NCI-H2227 (cell line): ENCODE measurements around the gene ALG12.
A peak's percentile ranks its signal among the peaks of the same experiment; 100 is the strongest.
"Not testable (repeated sequence)": the region's sequence is repeated elsewhere in the genome, so short reads cannot be mapped to it uniquely, and the experiment has no call there.

Experiments
- DNase-seq: peaks from one replicate; lab custom pipeline; 2025; ENCODE audit not compliant: unreplicated experiment; lab: John Stamatoyannopoulos, UW

The ALG12 gene

DNA sequence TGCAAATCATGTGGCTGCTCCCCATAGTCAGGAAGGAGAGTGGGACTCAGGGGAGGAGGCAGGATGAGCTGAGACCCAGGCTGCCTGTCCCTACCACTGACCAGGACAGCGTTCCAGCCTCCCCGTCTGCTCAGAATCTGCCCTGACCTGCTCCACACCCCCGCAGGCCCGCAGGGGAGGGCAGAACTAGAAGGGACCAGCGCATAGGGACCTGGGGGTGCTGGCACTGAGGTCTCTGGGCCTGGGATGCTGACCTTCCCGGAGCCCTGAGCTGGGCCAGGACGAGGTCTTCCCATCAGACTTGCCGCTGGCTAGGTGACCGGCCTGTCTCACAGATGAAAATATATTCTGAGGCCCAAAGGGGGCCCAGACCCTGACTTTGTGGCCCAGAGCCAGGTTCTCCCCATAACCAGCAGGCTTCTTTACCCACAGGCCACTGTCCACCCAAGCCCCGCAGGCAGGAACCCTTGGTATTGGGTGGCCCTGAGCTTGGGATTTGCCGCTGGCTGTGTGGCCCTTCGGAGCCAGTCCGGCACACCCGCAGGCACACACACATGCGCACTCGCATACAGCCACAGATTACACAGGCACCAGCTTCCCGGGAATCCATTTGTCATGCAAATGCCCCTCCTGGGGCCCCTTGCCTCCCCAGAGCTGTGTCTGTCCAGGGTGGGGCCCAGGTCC is 28.5 kb upstream of the ALG12 start:
- DNase-seq: no peak

DNA sequence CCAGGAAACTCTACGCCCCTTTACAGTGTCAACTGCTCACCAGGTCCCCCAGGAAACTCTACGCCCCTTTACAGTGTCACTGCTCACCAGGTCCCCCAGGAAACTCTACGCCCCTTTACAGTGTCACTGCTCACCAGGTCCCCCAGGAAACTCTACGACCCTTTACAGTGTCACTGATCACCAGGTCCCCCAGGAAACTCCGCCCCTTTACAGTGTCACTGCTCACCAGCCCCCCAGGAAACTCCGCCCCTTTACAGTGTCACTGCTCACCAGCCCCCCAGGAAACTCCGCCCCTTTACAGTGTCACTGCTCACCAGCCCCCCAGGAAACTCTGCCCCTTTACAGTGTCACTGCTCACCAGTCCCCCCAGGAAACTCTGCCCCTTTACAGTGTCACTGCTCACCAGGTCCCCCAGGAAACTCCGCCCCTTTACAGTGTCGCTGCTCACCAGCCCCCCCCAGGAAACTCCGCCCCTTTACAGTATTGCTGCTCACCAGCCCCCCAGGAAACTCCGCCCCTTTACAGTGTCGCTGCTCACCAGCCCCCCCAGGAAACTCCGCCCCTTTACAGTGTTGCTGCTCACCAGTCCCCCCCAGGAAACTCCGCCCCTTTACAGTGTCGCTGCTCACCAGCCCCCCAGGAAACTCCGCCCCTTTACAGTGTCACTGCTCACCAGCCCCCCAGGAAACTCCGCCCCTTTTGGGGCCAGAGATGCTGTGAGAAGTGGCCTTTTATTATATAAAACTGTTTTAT is 27.0 kb upstream of the ALG12 start:
- DNase-seq: not testable (repeated sequence)

DNA sequence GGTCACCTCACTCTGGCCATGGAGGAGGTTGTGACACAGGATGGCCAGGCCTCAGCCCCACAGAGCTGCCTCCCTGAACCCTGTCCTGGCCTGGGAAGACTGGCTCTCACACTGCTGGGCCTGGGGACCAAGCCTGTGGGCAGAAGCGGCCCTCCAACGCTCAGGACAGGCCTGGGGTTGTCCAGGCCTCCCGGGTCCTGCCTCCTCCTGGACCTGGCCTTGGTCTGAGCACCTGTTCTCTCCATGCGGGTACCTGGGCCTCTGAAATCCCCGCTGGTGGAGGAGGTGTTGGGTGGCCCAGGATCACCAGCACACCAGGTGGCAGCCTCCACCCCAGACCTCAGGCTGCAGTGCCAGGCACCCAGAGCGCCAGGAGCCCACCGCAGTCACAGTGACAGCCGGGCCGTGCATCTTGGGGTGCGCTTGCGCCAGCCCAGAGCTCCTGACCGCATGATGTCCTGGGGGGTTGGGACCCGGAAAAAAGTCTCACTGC is 26.2 kb upstream of the ALG12 start:
- no peak for DNase-seq

DNA sequence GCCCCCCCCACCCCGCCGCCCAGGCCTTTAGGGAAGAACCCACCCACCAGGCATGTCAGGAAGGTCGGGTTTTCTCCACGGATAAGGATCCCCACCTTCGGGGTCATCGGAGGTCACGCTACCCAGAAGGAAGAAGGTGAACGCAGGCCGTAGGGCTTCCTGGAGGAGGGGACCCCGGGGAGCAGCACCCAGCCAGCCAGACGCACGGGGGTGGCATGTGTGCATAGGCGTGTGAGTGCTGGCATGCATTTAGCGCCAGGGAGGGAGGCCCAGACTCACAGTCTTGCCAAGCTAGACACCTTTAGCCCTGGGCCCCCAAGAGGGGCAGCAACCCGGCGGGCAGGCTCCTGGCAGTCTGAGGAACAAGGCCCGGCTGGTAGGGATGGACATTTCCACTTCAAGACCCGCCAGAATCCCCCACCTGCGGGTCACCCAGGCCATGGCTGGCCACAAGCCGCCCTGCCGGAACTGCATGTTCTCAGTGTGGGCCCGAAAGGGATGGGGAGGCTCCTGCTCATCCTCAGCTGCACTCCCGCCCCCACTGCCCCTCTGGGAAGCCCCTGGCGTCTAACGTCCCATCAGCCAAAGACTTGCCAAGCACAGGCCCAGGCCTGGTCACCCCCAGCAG is 25.6 kb upstream of the ALG12 start:
- no peak for DNase-seq

DNA sequence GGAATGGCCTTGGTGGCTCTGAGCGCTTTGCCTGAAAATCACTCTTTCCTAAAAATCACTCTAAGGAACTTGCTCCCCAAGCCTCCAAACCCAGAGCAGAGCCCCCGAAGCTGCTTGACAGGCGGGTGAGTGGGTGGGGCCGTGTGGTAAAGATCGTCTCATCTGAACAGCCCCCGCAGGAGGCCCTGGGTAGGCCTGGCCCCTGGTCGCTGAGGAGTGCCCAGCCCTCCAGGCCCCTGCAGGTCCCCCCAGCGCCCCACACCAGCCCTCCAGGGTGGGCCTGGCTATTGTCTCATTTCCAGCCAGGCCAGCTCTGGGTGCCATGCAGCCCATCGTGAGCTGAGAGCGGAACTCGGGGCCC is 25.1 kb upstream of the ALG12 start:
- DNase-seq: no peak

DNA sequence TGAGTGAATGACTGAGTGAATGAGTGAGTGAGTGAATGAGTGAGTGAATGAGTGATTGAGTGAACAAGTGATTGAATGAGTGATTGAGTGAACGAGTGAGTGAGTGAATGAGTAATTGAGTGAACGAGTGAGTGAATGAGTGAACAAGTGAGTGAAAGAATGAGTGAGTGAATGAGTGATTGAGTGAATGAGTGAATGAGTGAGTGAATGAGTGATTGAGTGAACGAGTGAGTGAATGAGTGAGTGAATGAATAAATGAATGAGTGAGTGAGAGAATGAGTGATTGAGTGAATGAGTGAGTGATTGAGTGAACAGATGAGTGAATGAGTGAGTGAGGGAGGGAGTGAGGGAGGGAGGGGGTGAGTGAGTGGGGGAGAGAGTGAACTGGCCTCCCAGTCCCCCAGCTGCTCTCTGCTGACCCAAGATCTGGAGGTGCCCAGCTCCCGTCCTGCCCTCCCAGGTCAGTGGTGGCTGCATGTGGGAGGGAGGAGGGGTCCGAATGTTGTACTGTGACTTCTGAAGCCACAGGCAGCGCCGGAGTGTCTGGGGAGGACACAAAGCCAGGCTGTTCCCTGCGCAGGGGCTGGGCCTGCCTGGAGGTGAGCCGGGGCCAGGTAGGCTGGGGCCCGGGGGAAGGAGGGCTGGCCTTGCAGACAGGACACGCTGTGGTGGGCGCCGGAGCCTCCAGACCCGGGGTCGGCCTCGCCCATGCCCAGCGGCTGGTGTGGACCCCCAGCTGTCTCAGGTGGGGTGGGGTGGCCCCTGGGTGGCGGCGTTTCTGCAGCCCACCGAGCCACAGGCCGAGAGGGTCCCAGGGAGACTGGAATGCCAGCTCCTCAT is 24.5 kb upstream of the ALG12 start:
- no peak for DNase-seq

DNA sequence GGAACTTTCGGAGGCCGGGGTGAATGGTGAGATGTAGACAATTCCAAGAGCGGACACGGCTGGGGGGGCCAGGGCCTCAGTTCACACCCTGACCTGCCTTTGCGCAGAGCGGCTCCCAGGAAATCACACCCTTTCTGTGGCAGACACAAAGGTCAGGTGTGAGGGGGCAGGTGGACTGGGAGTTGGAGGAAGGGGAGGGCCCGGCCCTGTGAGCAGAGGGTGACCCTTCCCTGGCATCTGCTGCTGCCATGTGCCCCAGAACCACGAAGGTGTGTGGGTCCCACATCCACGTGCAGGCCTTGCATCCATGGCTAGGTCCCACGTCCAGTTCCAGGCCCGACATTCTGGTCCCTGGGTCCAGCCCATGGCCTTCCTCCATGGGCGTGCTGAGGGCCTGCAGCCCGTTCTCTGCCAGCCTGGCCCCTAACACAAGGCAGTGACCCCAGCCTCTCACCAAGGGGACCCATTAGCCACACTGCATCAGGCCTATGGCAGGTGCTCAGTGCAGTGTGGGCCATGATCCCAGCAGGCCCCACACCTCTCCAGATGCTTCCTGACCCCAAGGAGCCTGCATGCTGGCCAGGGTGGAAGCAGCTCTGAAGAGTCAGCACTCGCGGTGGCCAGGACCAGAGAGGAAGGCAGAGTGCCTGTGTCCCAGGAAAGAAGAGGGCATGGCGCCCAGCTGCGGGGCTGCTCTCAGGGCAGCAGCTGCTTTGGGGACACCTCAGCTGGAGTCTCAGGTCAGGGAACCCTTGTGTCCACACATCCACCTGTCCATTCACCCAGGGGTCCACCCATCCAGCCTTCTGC is 23.5 kb upstream of the ALG12 start:
- no peak for DNase-seq

DNA sequence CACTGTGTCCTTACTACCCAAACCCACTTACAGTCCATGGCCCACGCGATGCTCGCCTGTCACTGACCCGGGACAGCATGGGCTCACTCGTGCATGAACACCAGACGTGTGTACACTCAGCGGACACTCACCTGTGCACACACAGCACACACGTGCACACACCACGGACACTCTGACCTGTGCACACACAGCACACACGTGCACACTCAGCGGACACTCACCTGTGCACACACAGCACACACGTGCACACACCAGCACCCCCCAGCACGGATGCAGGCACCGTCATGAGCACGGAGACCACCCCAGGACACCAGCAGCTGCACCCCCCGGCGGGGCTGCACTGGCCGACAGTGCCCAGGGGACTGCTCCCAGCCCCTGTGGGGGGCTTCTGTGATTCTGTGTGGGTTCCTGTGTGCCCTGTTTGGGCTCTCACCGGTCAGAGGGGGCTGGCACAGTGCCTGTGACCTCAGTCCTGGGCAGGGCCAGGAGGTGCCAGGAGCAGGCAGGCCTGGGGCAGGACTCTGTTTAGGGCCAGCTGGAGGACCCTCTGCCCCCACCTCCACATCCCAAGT is 20.4 kb upstream of the ALG12 start:
- DNase-seq: no peak

DNA sequence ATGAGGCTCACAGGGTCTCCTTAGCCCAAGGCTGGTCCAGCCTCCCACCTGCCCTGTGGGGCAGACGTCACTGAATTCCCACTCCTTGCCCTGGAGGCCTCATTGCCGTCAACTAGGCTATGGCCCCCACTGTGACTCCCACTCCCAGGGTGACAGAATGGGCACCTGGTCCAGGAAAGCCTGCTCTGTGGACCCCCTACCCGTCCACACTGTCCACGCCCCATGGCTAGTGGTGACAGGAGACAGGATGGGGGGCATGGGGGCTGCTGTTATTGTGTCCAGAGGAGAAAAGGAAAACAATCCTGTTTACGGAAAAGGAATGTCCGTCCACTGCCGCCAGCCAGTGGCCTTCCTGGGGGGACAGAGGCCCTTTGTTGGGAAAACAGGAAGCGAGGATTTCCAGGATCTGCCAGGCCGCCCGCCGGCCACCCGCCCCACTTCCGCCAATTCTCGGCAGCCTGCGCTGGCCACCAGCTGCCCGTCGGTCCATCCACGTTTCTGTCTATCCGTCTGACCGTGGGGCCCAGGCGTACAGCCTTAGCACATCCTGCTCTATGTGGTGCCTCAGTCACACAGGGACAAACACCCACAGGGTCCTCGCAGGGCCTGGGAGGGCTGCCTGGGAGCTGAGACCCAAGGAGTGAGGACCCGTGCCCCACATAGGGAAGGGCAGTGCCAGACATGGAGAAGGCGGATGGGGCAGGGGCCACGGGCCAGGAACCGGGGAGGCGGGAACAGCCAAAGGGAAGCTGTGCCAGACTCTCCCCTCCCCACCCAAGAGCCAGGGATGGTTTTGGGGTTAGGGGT is 19.7 kb upstream of the ALG12 start:
- DNase-seq: no peak

DNA sequence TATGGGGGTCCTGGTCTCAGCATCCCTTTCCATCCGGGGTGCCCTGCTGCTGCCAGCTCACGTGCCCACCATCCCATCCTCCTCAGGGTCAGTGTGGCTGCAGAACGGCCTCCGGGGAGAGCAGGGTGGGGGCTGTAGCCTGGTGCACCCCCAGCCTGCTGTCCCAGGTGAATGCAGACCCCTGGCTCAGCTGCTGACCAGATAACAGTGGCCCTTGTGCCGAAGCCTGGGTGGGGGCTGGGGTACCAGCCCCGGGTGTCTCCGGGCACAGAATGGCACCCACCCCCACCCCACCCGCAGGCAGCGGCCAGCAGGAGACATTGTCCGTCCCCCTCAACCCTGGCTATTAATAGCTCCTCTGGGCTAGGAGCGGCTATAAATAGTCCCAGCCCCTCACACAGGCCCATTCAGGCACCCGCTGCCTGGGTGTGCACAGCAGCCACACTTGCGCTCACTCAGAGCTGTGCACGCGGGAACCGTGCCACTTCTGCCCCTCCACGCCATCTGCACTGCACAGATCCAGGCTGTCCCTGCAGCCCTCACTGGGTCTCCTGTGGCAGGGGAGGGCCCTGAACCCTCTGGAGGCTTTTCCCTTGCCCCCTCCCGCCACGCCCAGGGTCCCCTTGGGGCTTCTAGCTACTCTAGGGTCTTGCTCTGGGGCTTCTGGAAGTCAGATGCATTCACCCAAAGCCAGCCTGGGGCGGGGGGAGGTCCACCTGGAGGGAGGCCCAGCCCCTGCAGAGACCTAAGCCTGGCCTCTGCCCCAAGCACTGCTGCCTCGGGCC is 18.9 kb upstream of the ALG12 start:
- DNase-seq: peak; percentile 32

DNA sequence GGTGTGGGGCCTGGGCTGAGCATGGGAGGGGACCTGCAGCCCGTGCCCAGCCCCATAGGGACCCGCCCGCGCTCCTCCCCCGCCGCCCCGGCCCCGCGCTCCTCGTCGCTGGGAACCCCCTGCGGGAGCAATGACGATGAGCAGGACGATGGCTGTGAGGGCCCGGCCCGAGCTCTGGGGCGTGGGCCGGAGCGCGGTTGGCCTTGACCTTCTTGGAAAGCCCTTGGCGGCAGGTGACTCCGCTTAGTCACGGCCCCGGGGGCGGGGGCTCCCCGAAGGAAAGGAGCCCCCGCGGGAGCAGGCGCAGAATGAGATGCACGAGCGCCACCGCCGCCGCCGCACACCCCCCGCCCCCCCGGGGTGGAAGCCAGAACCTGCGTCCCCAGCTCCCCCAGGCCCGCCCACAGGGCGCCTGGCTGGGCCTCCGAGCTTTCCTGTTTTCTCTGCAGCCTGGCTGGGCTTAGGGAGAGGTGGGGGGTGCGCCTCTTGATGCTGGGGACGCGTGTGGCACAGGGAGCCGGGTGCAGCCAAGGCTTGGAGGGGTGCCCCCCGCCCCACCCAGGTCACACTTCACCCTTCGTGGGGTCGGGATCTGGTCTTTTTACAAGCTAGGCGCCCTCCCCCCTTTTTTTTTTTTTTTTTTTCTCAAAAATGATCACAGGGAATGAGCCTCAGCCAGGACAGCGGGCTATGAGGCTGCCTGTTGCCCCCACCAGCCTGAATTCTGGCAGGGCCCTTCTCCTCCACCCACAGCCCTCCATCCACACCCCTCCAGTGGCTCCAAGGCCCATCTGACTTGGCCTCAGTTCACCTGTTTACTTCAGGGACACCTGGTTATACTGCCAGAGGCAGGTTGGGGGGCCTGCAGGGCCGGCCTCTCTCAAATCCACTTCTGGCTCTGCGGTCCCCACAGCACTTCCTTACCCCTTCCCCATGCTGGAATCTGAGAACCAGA is 18.1 kb upstream of the ALG12 start:
- peak; percentile 68 for DNase-seq

DNA sequence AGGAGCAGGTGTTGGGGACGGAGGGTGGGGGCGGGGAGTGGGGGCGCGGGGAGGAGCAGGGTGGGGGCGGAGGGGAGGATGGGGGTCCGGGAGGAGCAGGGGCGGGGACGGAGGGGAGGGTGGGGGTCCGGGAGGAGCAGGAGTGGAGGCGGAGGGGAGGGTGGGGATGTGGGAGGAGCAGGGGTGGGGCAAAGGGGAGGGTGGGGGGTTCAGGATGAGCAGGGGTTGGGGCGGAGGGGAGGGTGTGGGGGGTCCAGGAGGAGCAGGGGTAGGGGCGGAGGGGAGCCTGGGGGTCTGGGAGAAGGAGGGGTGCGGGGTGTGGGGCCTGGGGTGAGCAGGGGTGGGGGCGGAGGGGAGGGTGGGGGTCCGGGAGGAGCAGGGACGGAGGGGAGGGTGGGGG is 17.3 kb upstream of the ALG12 start:
- DNase-seq: peak; percentile 66

DNA sequence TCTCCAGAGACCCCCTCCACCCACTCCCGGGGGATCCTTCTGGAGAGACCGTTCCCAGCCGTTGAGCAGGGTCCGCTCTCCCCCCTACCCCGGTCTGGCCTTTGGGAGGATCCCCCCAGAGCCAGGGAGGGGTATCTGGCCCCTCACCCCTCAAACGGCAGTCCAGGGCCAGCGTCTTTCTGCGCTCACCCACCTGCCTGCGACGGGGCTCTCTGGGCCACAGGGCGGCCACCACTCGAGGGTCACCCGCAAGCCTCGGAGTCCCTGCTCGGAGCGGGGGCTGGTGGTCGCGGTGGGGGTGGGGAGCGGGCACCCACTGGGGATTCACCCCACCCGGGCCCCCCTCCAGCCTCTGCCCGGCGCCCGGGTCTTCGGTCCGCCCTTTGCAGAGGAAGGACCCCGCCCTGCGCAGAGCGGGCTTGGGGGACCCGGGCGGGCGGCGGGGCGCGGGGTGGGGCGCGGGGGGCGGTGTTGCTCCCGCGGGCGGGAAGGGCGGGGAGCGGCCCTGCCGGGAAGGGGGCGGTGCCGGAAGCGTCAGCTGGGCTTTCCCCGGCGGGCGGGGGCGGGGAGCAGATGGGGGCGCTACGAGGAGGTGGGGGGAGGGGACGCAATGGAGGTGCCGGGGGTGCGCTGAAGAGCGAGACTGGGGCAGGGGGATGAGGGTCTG is 16.8 kb upstream of the ALG12 start:
- DNase-seq: peak; percentile 76

DNA sequence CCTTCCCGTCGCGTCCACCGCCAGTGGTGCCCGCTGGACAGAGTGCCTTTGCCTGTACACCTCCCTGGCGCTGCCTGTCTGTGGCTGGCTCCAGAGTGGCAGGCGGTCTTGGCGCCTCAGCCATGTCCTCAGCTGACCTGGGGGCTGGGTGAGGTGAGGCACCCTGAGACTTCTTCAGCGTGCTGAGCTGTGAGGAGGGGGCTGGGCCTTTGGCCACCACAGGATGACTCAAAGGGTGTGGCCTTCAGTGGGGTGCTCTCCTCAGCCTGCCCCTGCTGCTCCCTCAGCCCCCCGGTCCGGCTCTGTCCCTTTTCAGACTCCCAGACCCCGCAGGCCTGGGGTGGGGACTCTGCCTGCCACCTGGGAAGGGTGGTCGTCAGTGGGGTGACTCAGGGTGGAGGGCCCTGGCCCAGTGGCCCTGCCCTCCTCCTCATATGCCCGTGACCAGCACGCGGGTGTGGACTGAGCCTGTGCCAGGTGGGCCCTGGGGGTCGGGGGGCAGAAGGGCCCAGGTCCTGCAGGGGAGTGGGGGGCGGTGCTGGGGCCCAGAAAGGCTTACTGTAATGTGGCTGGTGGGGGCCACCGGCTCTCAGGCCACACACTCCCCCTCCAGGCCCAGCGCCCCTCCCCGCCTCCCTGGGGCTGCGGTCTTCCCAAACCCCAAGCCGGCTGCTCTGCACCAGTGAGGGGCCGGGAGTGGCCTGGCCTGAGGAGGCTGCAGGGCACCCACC is 16.1 kb upstream of the ALG12 start:
- peak; percentile 15 for DNase-seq

DNA sequence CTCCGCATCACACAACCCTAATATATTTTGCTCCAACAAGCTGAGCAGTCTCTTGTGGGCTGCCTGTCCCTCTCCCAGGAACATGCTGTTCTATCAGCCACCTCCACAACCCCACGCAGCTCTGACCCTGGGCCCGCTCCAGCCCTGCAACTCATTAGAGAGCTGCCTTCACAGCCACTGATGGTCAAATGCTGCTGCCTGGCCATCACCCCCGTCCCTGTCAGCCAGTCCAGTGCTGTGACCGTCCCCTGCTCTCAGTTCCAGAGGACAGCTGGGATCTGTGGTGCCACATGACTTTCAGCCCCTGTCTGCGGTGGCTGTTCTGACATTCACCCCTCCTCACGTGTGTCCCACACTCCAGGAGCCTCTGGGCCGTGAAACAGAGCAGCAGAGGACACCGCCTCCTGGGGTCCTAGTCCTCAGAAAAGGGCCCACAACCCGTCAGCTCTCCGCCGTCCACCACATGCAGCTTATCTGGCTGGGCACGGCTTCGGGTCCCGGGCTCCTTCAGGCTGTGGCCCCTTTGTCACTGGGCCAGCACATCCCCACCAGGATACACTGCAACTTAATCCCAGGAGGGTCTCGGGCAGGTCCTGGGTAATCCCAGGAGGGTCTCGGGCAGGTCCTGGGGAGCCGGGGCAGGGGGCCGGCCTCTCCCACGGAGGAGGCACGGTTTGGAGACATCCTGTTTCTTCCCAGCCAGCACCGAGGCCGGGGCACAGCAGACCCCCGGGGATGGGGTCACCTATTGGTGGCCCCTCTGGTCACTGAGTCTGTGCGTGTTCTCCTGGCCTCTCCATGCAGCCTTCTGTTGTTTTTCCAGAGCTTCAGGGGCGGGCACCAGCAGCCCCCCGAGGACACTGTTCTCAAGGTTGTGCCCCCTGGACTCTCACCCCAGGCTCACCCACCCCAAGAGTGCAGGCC is 15.3 kb upstream of the ALG12 start:
- DNase-seq: no peak
